K562 (cell line): ENCODE results near the gene NECTIN4. TPM values are rescaled to one million over a fixed set of nuclear protein-coding genes. Genes with fewer than 3 reads are reported as not detected.

ENCODE experiments used
- BDP1 ChIP-seq: IDR thresholded peaks from 3 replicates; pipeline ENCODE4 v1.6.1; 2011; ENCODE audit not compliant: insufficient read length, insufficient read depth
- CBX8 ChIP-seq: fragments of 200-600 bp; sonication (generic); IDR thresholded peaks from 2 replicates; pipeline ENCODE4 v1.6.1; 2012; ENCODE audit warnings: borderline replicate concordance, mixed run types, low read depth, mild to moderate bottlenecking, moderate library complexity, mixed read lengths, low read length, control low read depth, inconsistent platforms; ENCODE audit not compliant: poor library complexity, severe bottlenecking; ENCODE audit errors: extremely low read depth
- EHMT2 ChIP-seq: fragments of 450-650 bp; IDR thresholded peaks from 2 replicates; pipeline ENCODE4 v1.6.1; 2018; ENCODE audit warnings: antibody characterized with exemption
- GATAD2A ChIP-seq: fragments of 450-650 bp; IDR thresholded peaks from 2 replicates; pipeline ENCODE4 v1.6.1; 2017
- MCM7 ChIP-seq, 2 experiments: fragments of 450-650 bp; IDR thresholded peaks; 2 replicates each; pipeline ENCODE4 v1.6.1; 2016 to 2018
- RCOR1 ChIP-seq, 2 experiments: IDR thresholded peaks; 2 replicates each; pipeline ENCODE4 v1.6.1; 2012; ENCODE audit warnings: low read depth in 2 of 2, low read length in 2 of 2, borderline replicate concordance in 1 of 2, improper control_type of control experiment in 1 of 2
- SNRNP70 ChIP-seq: fragments of 200-400 bp; formaldehyde crosslinking; optimal IDR thresholded peaks from 2 replicates; pipeline ENCODE3; 2017; ENCODE audit warnings: low read depth, low read length
- ZFP91 ChIP-seq: sonication (generic); formaldehyde crosslinking; IDR thresholded peaks from 2 replicates; pipeline ENCODE4 v1.8.0; 2022; ENCODE audit warnings: mild to moderate bottlenecking, missing genetic modification reagents
- ZNF347 ChIP-seq: fragments of 450-650 bp; formaldehyde crosslinking; IDR thresholded peaks from 2 replicates; pipeline ENCODE4 v1.4.0; 2020; ENCODE audit warnings: low read depth, mild to moderate bottlenecking, moderate library complexity
- polyA plus RNA-seq, 8 experiments: library from polyadenylated mRNA; depleted of rRNA in 4 of 8; stranded (reverse) in 5 of 8; unstranded in 3 of 8; fragments of >200 nt; fragmentation: Nextera tagmentation in 2 of 8; fragmentation: Illumina TruSeq in 1 of 8; extraction: Ambion mirVana in 2 of 8; extraction: Trizol in 1 of 8; gene quantifications; 2 replicates each; pipeline versions ENCODE4 v1.2.1 to v1.2.3, GENCODE V29; 2011 to 2014; ENCODE audit warnings: inconsistent platforms in 1 of 8, missing spikeins in 1 of 8
- total RNA-seq, 7 experiments: library from RNA; depleted of rRNA in 6 of 7; stranded (reverse); fragments of >200 nt in 6 of 7; fragmentation: Illumina TruSeq in 2 of 7; extraction: Trizol in 2 of 7; gene quantifications; 2 replicates each; pipeline versions ENCODE4 v1.2.1 to v1.2.3, GENCODE V29; 2011 to 2021; ENCODE audit warnings: low replicate concordance in 1 of 7
- TF ChIP-seq, protein P1 (sequence below), 2 experiments: fragments of 200-800 bp in 1 of 2; sonication (Bioruptor generic) in 1 of 2; sonication (generic) in 1 of 2; formaldehyde crosslinking in 1 of 2; IDR thresholded peaks in 1 of 2; conservative IDR thresholded peaks in 1 of 2; 2 replicates each; pipeline versions ENCODE4 v1.5.0 to v1.6.1; 2016 to 2020; ENCODE audit warnings: missing compliant biosample characterization in 1 of 2, missing genetic modification characterization in 1 of 2, missing genetic modification reagents in 1 of 2
- TF ChIP-seq, protein P2 (sequence below): fragments of 200-800 bp; sonication (Bioruptor generic); IDR thresholded peaks from 2 replicates; pipeline ENCODE4 v1.6.1; 2016; ENCODE audit warnings: missing genetic modification characterization, missing compliant biosample characterization
- TF ChIP-seq, protein P3 (sequence below), 3 experiments: fragments of 200-800 bp in 1 of 3; fragments of 250-450 bp in 1 of 3; fragments of 450-650 bp in 1 of 3; sonication (Bioruptor Pico) in 1 of 3; sonication (Bioruptor generic) in 1 of 3; formaldehyde crosslinking in 1 of 3; IDR thresholded peaks; 2 replicates each; pipeline versions ENCODE4 v1.6.1 to v1.8.0; 2016 to 2022; ENCODE audit warnings: mild to moderate bottlenecking in 2 of 3, missing genetic modification characterization in 2 of 3, missing compliant biosample characterization in 1 of 3, moderate library complexity in 1 of 3

The NECTIN4 gene
- total and polyA plus RNA-seq, 9 of the 15 experiments (the other 6 are each of a cell fraction or from before 2014, with no cell fraction given): 0.01 to 0.09 TPM; not detected in 7

DNA sequence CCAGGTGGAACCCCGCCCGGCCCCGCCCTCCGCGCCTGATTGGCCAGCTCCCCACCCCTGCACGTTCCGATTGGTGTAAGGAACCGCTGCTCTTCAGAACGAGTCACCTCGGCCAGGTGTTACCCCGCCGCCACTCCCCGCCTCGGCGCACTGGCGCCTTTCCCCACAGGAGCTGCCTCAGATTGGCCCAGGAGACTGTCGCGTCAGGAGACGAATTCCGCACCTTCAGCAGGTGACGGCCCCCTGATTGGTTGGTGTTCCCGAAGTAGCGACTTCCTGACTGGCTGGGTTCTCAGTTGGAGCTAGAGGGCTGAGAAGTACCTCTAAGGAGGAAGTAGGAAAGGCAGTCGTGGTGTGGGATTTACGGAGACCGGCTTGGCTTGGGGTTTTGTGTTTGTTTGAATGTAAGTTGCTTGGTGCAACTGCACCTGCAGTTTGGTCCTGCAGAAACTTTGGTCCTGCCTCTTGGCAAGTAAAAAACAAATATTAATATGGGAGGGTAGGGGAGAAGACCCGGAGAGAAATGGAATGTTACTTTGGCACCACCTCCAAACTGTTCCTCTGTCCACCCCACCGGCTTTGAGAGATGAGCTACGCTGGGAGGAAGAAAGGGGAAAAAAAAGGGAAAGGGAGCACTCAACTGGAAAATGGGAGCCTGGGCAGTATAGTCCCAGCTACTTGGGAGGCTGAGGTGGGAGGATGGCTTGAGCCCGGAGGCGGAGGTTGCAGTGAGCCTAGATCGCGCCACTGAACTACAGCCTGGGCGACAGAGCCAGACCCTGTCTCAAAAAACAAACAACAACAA, 68.0 kb downstream of the NECTIN4 start (continued):
- TF ChIP-seq, protein P1, sequence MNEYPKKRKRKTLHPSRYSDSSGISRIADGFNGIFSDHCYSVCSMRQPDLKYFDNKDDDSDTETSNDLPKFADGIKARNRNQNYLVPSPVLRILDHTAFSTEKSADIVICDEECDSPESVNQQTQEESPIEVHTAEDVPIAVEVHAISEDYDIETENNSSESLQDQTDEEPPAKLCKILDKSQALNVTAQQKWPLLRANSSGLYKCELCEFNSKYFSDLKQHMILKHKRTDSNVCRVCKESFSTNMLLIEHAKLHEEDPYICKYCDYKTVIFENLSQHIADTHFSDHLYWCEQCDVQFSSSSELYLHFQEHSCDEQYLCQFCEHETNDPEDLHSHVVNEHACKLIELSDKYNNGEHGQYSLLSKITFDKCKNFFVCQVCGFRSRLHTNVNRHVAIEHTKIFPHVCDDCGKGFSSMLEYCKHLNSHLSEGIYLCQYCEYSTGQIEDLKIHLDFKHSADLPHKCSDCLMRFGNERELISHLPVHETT (CRISPR knock-in tag; conservative IDR thresholded peaks at IDR 0.05 in 1 of 2, IDR thresholded peaks at IDR 0.05 in 1 of 2): no peak
- TF ChIP-seq, protein P2, sequence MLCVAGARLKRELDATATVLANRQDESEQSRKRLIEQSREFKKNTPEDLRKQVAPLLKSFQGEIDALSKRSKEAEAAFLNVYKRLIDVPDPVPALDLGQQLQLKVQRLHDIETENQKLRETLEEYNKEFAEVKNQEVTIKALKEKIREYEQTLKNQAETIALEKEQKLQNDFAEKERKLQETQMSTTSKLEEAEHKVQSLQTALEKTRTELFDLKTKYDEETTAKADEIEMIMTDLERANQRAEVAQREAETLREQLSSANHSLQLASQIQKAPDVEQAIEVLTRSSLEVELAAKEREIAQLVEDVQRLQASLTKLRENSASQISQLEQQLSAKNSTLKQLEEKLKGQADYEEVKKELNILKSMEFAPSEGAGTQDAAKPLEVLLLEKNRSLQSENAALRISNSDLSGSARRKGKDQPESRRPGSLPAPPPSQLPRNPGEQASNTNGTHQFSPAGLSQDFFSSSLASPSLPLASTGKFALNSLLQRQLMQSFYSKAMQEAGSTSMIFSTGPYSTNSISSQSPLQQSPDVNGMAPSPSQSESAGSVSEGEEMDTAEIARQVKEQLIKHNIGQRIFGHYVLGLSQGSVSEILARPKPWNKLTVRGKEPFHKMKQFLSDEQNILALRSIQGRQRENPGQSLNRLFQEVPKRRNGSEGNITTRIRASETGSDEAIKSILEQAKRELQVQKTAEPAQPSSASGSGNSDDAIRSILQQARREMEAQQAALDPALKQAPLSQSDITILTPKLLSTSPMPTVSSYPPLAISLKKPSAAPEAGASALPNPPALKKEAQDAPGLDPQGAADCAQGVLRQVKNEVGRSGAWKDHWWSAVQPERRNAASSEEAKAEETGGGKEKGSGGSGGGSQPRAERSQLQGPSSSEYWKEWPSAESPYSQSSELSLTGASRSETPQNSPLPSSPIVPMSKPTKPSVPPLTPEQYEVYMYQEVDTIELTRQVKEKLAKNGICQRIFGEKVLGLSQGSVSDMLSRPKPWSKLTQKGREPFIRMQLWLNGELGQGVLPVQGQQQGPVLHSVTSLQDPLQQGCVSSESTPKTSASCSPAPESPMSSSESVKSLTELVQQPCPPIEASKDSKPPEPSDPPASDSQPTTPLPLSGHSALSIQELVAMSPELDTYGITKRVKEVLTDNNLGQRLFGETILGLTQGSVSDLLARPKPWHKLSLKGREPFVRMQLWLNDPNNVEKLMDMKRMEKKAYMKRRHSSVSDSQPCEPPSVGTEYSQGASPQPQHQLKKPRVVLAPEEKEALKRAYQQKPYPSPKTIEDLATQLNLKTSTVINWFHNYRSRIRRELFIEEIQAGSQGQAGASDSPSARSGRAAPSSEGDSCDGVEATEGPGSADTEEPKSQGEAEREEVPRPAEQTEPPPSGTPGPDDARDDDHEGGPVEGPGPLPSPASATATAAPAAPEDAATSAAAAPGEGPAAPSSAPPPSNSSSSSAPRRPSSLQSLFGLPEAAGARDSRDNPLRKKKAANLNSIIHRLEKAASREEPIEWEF: no peak
- TF ChIP-seq ZFP91 (CRISPR knock-in tag) (no peak), SNRNP70 (no peak), EHMT2 (0 out of 2 replicates have a peak, but pooled peaks have one; percentile 53), RCOR1 (IDR thresholded peaks at IDR 0.05; ENCODE audit: borderline replicate concordance in 1 of 2, low read depth in 2 of 2, low read length in 2 of 2) (peak in 1 of 2 experiments; percentile 26; a peak in 1 of 4 replicates), GATAD2A (no peak), MCM7 (IDR thresholded peaks at IDR 0.05) (no peak), CBX8 (no peak), BDP1 (no peak), ZNF347 (CRISPR knock-in tag) (no peak)
- TF ChIP-seq, protein P3, sequence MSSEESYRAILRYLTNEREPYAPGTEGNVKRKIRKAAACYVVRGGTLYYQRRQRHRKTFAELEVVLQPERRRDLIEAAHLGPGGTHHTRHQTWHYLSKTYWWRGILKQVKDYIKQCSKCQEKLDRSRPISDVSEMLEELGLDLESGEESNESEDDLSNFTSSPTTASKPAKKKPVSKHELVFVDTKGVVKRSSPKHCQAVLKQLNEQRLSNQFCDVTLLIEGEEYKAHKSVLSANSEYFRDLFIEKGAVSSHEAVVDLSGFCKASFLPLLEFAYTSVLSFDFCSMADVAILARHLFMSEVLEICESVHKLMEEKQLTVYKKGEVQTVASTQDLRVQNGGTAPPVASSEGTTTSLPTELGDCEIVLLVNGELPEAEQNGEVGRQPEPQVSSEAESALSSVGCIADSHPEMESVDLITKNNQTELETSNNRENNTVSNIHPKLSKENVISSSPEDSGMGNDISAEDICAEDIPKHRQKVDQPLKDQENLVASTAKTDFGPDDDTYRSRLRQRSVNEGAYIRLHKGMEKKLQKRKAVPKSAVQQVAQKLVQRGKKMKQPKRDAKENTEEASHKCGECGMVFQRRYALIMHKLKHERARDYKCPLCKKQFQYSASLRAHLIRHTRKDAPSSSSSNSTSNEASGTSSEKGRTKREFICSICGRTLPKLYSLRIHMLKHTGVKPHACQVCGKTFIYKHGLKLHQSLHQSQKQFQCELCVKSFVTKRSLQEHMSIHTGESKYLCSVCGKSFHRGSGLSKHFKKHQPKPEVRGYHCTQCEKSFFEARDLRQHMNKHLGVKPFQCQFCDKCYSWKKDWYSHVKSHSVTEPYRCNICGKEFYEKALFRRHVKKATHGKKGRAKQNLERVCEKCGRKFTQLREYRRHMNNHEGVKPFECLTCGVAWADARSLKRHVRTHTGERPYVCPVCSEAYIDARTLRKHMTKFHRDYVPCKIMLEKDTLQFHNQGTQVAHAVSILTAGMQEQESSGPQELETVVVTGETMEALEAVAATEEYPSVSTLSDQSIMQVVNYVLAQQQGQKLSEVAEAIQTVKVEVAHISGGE (CRISPR knock-in tag; IDR thresholded peaks at IDR 0.05): peak in 1 of 3 experiments; percentile 53; a peak in 1 of 6 replicates
